GM19452 (cell line): ENCODE measurements around the gene SLAMF8.

Source experiments
- ATAC-seq: cut with Tn5 transposase; IDR thresholded peaks from one replicate; pipeline ENCODE4 v1.9.1; 2021; ENCODE audit not compliant: unreplicated experiment

SLAMF8 gene

GRCh38 chr1:159868766-159869165 is 42.1 kb downstream of the SLAMF8 start:
- no peak for ATAC-seq

- ATAC-seq: no peak
Measured at GRCh38 chr1:159869173-159869572, 42.5 kb downstream of the SLAMF8 start.

- no peak for ATAC-seq
Measured at GRCh38 chr1:159869607-159870006, 42.9 kb downstream of the SLAMF8 start.

GRCh38 chr1:159870704-159871103 is 44.0 kb downstream of the SLAMF8 start:
- ATAC-seq: no peak

GRCh38 chr1:159872891-159873290 is 46.2 kb downstream of the SLAMF8 start:
- ATAC-seq: no peak

- ATAC-seq: no peak
Measured at GRCh38 chr1:159873530-159874143, 47.0 kb downstream of the SLAMF8 start.

- no peak for ATAC-seq
Measured at GRCh38 chr1:159877695-159878444, 51.2 kb downstream of the SLAMF8 start.

GRCh38 chr1:159879136-159879535 is 52.5 kb downstream of the SLAMF8 start:
- no peak for ATAC-seq

GRCh38 chr1:159879977-159880376 is 53.3 kb downstream of the SLAMF8 start:
- ATAC-seq: no peak

- no peak for ATAC-seq
Measured at GRCh38 chr1:159880430-159880829, 53.8 kb downstream of the SLAMF8 start.

- ATAC-seq: no peak
Measured at GRCh38 chr1:159881622-159882526, 55.2 kb downstream of the SLAMF8 start.

GRCh38 chr1:159882527-159882862 is 55.8 kb downstream of the SLAMF8 start:
- no peak for ATAC-seq

GRCh38 chr1:159883134-159883533 is 56.5 kb downstream of the SLAMF8 start:
- ATAC-seq: no peak

- no peak for ATAC-seq
Measured at GRCh38 chr1:159884296-159884695, 57.6 kb downstream of the SLAMF8 start.
